DND-41 (cell line): ENCODE results near the gene ANKRD31.

Source experiments
- EZH2 ChIP-seq: IDR thresholded peaks from 3 replicates; pipeline ENCODE4 v1.6.1; 2012; ENCODE audit warnings: borderline replicate concordance, low read depth, mild to moderate bottlenecking, moderate library complexity, low read length, inconsistent platforms; ENCODE audit not compliant: severe bottlenecking
- TF ChIP-seq, protein P1 (sequence below): IDR thresholded peaks from 2 replicates; pipeline ENCODE4 v1.5.1; 2012; ENCODE audit warnings: borderline replicate concordance, low read length, moderate library complexity, mild to moderate bottlenecking; ENCODE audit not compliant: poor library complexity, severe bottlenecking; ENCODE audit errors: extremely low read depth

GRCh38 chr5:75200776-75201175, 35.9 kb downstream of the ANKRD31 start:
- TF ChIP-seq, protein P1, sequence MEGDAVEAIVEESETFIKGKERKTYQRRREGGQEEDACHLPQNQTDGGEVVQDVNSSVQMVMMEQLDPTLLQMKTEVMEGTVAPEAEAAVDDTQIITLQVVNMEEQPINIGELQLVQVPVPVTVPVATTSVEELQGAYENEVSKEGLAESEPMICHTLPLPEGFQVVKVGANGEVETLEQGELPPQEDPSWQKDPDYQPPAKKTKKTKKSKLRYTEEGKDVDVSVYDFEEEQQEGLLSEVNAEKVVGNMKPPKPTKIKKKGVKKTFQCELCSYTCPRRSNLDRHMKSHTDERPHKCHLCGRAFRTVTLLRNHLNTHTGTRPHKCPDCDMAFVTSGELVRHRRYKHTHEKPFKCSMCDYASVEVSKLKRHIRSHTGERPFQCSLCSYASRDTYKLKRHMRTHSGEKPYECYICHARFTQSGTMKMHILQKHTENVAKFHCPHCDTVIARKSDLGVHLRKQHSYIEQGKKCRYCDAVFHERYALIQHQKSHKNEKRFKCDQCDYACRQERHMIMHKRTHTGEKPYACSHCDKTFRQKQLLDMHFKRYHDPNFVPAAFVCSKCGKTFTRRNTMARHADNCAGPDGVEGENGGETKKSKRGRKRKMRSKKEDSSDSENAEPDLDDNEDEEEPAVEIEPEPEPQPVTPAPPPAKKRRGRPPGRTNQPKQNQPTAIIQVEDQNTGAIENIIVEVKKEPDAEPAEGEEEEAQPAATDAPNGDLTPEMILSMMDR: no peak
- TF ChIP-seq EZH2: no peak
